Measurements from ENCODE around the gene AGR2. TPM values are rescaled to one million over a fixed set of nuclear protein-coding genes. Genes with fewer than 3 reads are reported as not detected.

Gene AGR2
- total and polyA plus RNA-seq, 8 donors: 63.2 to 376 (median 104) TPM

- DNase-seq: no peak
- Histone ChIP-seq H3K9me3 (no peaks in the 10 kb centered on the region), H3K4me1 (no peaks in the 10 kb centered on the region), H3K36me3 (no peaks in the 10 kb centered on the region), H3K27me3 (no peaks in the 10 kb centered on the region), H3K4me3 (no peak overlapping the region), H3K27ac (no peak overlapping the region)
- TF ChIP-seq CTCF (IDR thresholded peaks at IDR 0.05): no peak
- no peak for ATAC-seq
- intact Hi-C loops (cut with DNase I): no loop called here
Observed at GRCh38 chr7:16780596-16780995, 24.2 kb downstream of the AGR2 start.

GRCh38 chr7:16779051-16779450 lies 25.7 kb downstream of the AGR2 start:
- H3K4me1 ChIP-seq: no peaks in the 10 kb centered on the region
- H3K9me3 ChIP-seq: no peaks in the 10 kb centered on the region
- H3K36me3 ChIP-seq: no peaks in the 10 kb centered on the region
- H3K4me3 ChIP-seq: no peak overlapping the region
- no peak for ATAC-seq
- no peak for TF ChIP-seq CTCF (IDR thresholded peaks at IDR 0.05)
- DNase-seq: no peak
- H3K27me3 ChIP-seq: no peaks in the 10 kb centered on the region
- no peak overlapping the region for H3K27ac ChIP-seq
- intact Hi-C loops (cut with DNase I): no loop called here

GRCh38 chr7:16778476-16778875 lies 26.3 kb downstream of the AGR2 start:
- H3K4me3 ChIP-seq: no peak overlapping the region
- H3K27ac ChIP-seq: no peak overlapping the region
- intact Hi-C loops (cut with DNase I): no loop called here
- no peak for DNase-seq
- H3K4me1 ChIP-seq: no peaks in the 10 kb centered on the region
- H3K27me3 ChIP-seq: no peaks in the 10 kb centered on the region
- no peak for TF ChIP-seq CTCF (IDR thresholded peaks at IDR 0.05)
- no peaks in the 10 kb centered on the region for H3K36me3 ChIP-seq
- no peaks in the 10 kb centered on the region for H3K9me3 ChIP-seq
- ATAC-seq: no peak

GRCh38 chr7:16776053-16776452 lies 28.7 kb downstream of the AGR2 start:
- intact Hi-C loops (cut with DNase I): no loop called here
- Histone ChIP-seq H3K4me3 (no peak overlapping the region), H3K4me1 (no peaks in the 10 kb centered on the region), H3K27ac (no peak overlapping the region), H3K9me3 (no peaks in the 10 kb centered on the region), H3K27me3 (no peaks in the 10 kb centered on the region), H3K36me3 (no peaks in the 10 kb centered on the region)
- no peak for TF ChIP-seq CTCF (IDR thresholded peaks at IDR 0.05)
- no peak for ATAC-seq
- DNase-seq: no peak

- no peak for TF ChIP-seq CTCF (IDR thresholded peaks at IDR 0.05)
- intact Hi-C loops (cut with DNase I): no loop called here
- Histone ChIP-seq H3K27ac (no peak overlapping the region), H3K9me3 (no peaks in the 10 kb centered on the region), H3K4me1 (peaks cover 0 to 3% of the 10 kb centered on the region in 2 donors), H3K27me3 (no peaks in the 10 kb centered on the region), H3K36me3 (no peaks in the 10 kb centered on the region), H3K4me3 (no peak overlapping the region)
- DNase-seq (no peak), ATAC-seq (no peak)
Observed at GRCh38 chr7:16774986-16775385, 29.8 kb downstream of the AGR2 start.
